Activated CD8-positive, alpha-beta T cell treated with anti-CD3 and anti-CD28 coated beads for 36 hours (primary cell): ENCODE measurements around the gene CCL4. TPM values are rescaled to one million over a fixed set of nuclear protein-coding genes. Genes with fewer than 3 reads are reported as not detected.
A peak's percentile ranks its signal among the peaks of the same experiment; 100 is the strongest.
"Not testable (repeated sequence)": the region's sequence is repeated elsewhere in the genome, so short reads cannot be mapped to it uniquely, and the experiment has no call there.

Experiments used
- ATAC-seq: fragments of 200-7000 bp; cut with Tn5 transposase; one replicate; pipeline ENCODE4 v1.10.0; 2021; ENCODE audit warnings: mild to moderate bottlenecking, moderate library complexity
- CTCF ChIA-PET: fragments of 350-600 bp; sonication (Branson Sonifier 250); formaldehyde crosslinking; loops from one replicate; lab custom pipeline; 2021; ENCODE audit warnings: antibody characterized with exemption; lab: Charles Lee
- POLR2A ChIA-PET: fragments of 350-600 bp; sonication (Branson Sonifier 250); formaldehyde crosslinking; loops from one replicate; lab custom pipeline; 2021; ENCODE audit warnings: antibody characterized with exemption; lab: Charles Lee
- DNase-seq: peaks from one replicate; pipeline ENCODE4 v3.0.0-alpha.2; 2020
- H3K27ac Mint-ChIP-seq: one replicate; pipeline ENCODE4 v1.8.0; 2021; ENCODE audit warnings: mild to moderate bottlenecking, mixed read lengths
- H3K27me3 Mint-ChIP-seq: one replicate; pipeline ENCODE4 v1.8.0; 2021; ENCODE audit warnings: mixed read lengths
- H3K36me3 Mint-ChIP-seq: one replicate; pipeline ENCODE4 v1.8.0; 2021; ENCODE audit warnings: low read depth, mixed read lengths
- H3K4me1 Mint-ChIP-seq: one replicate; pipeline ENCODE4 v1.8.0; 2021; ENCODE audit warnings: low read depth, mixed read lengths
- H3K4me3 Mint-ChIP-seq: one replicate; pipeline ENCODE4 v1.8.0; 2021; ENCODE audit warnings: mild to moderate bottlenecking, moderate library complexity, mixed read lengths
- H3K9me3 Mint-ChIP-seq: one replicate; pipeline ENCODE4 v1.8.0; 2021; ENCODE audit warnings: mixed read lengths
- intact Hi-C: fragments of 100-400 bp; cut with micrococcal nuclease; formaldehyde crosslinking; loops from one replicate; pipeline ENCODE4 v1.10.0; 2022
- total RNA-seq, 2 experiments: library from RNA; stranded (reverse); gene quantifications; one replicate each; pipeline ENCODE4 v1.2.3, GENCODE V29; 2021
- TF ChIP-seq, protein P1 (sequence below): fragments of 200-600 bp; IDR thresholded peaks from one replicate; pipeline ENCODE4 v1.8.0; 2022; ENCODE audit warnings: antibody characterized with exemption, mild to moderate bottlenecking

Gene CCL4
- total RNA-seq, 2 experiments from 2014 or later: 287 to 290 TPM

DNA sequence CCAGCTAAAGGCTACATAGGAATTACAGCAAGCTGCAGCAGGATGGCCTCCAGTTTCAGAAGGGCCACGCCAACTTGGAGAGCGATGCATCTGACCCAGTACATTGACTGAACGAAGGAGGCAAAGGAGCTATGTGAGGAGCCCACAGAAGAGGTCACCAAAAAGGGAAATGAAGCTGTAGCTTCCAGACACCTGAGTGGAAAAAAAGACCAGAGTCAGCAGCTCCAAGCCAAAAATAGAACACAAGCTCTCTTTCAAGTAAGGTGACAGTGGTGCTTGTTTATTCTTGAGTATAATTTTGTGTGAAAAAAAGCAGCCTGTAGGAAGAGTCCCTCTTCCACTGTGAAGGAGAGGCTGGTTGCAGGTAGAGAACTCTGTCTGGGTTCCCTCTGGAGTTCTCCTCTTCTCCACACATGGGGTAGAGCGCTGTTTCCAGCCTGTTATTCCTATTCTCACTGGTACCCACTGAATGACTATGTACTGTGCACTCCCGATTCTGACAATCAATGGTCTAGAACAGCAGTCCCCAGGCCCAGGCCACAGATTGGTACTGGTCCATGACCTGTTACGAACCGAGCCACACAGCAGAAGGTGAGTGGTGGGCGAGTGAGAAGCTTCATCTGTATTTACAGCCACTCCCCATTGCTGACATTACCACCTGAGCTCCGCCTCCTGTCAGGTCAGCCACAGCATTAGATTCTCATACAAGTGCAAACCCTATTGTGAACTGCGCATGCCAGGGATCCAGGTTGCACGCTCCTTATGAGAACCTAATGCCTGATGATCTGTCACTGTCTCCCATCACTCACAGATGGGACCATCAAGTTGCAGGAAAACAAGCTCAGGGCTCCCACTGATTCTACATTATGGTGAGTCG, 15.1 kb downstream of the CCL4 start:
- POLR2A ChIA-PET: interaction anchor here (0.6 to 2.2 kb wide), 8 partner anchors 9 to 32 kb away, joined by 3 to 7 read pairs (median 4); partner anchors contain the start of genes CCL3 and CCL4
- intact Hi-C loops: no loop called here
- DNase-seq: peak; percentile 18

DNA sequence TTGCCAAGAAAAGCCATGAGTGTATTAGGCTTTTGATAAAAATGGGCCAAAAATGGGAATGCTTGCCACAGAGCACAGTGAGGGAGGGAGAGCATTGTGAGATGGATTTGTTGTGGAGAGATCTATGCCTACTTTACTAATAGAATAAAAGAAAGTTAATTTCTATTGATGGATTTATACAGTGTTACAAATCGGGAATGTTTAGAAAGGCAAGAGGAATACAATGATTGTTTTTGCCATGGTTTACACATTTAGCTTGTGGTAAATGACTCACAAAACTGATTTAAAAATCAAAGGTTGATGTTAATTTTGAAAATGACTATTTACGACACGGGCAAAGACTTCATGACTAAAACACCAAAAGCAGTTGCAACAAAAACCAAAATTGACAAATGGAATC, 16.6 kb downstream of the CCL4 start:
- Mint-ChIP-seq H3K36me3 (no peaks in the 10 kb centered on the region), H3K4me1 (peaks cover 37% of the 10 kb centered on the region), H3K4me3 (no peak overlapping the region), H3K27me3 (no peaks in the 10 kb centered on the region), H3K27ac (no peak overlapping the region), H3K9me3 (peaks cover 6% of the 10 kb centered on the region)
- TF ChIP-seq, protein P1, sequence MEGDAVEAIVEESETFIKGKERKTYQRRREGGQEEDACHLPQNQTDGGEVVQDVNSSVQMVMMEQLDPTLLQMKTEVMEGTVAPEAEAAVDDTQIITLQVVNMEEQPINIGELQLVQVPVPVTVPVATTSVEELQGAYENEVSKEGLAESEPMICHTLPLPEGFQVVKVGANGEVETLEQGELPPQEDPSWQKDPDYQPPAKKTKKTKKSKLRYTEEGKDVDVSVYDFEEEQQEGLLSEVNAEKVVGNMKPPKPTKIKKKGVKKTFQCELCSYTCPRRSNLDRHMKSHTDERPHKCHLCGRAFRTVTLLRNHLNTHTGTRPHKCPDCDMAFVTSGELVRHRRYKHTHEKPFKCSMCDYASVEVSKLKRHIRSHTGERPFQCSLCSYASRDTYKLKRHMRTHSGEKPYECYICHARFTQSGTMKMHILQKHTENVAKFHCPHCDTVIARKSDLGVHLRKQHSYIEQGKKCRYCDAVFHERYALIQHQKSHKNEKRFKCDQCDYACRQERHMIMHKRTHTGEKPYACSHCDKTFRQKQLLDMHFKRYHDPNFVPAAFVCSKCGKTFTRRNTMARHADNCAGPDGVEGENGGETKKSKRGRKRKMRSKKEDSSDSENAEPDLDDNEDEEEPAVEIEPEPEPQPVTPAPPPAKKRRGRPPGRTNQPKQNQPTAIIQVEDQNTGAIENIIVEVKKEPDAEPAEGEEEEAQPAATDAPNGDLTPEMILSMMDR: no peak
- ATAC-seq (no peak), DNase-seq (no peak)
- CTCF ChIA-PET: interaction anchor here (4.6 kb wide), 1 partner anchor 29 kb away, joined by 19 read pairs; no protein-coding TSS in a partner anchor
- POLR2A ChIA-PET: interaction anchor here (2.0 to 2.2 kb wide), 2 partner anchors 14 to 31 kb away, joined by 5 to 7 read pairs; no protein-coding TSS in a partner anchor
- intact Hi-C loops: no loop called here

More for the DNA sequence above, 15.1 kb downstream of the CCL4 start:
- peaks cover 5% of the 10 kb centered on the region for H3K9me3 Mint-ChIP-seq
- no peak for ATAC-seq
- peak overlapping the region; percentile 89 for H3K27ac Mint-ChIP-seq
- no peaks in the 10 kb centered on the region for H3K36me3 Mint-ChIP-seq
- CTCF ChIA-PET: interaction anchor here (0.9 to 4.6 kb wide), 6 partner anchors 13 to 149 kb away, joined by 3 to 32 read pairs (median 6); no protein-coding TSS in a partner anchor
- H3K4me1 Mint-ChIP-seq: peaks cover 37% of the 10 kb centered on the region
- no peaks in the 10 kb centered on the region for H3K27me3 Mint-ChIP-seq
- TF ChIP-seq, protein P1: no peak
- H3K4me3 Mint-ChIP-seq: peak overlapping the region; percentile 31

DNA sequence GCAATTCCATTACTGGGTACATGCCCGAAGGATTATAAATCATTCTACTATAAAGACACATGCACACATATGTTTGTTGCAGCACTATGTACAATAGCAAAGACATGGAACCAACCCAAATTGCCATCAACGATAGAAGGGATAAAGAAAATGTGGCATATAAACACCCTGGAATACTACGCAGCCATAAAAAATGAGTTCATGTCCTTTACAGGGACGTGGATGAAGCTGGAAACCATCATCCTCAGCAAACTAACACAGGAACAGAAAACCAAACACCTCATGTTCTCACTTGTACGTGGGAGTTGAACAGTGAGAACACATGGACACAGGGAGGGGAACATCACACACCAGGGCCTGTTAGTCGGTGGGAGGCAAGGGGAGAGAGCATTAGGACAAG, 17.5 kb downstream of the CCL4 start:
- H3K27me3 Mint-ChIP-seq, H3K36me3 Mint-ChIP-seq, ATAC-seq, POLR2A ChIA-PET, H3K4me3 Mint-ChIP-seq, CTCF ChIA-PET, intact Hi-C loops, H3K27ac Mint-ChIP-seq, DNase-seq: not testable (repeated sequence)
- H3K9me3 Mint-ChIP-seq: peaks cover 14% of the 10 kb centered on the region
- peaks cover 38% of the 10 kb centered on the region for H3K4me1 Mint-ChIP-seq

DNA sequence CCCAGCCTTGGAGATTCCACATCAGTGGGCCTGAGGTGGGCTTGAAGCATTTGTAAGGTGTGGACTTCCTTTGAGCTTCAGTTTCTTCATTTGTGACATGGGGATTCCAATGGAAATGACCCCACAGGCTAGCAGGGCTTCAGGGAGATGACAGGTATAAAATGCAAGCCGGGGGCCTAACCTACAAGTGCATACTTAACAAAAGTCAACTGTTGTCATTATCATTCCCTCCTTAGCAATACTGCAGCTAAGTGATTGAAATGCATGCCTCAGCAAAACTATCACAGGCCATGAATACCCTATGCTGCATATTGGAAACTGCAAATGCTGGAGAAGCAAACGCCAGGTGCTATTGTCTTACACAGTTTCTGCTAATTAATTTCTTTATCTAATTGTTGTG, 19.8 kb downstream of the CCL4 start:
- H3K9me3 Mint-ChIP-seq: peaks cover 16% of the 10 kb centered on the region
- intact Hi-C loops: no loop called here
- peaks cover 33% of the 10 kb centered on the region for H3K4me1 Mint-ChIP-seq
- no peak overlapping the region for H3K4me3 Mint-ChIP-seq
- no peak for DNase-seq
- ChIA-PET POLR2A (no interaction called here), CTCF (interaction anchor here (0.7 kb wide), 1 partner anchor 148 kb away, joined by 3 read pairs; no protein-coding TSS in a partner anchor)
- ATAC-seq: no peak
- peaks cover 8% of the 10 kb centered on the region for H3K36me3 Mint-ChIP-seq
- H3K27ac Mint-ChIP-seq: no peak overlapping the region
- H3K27me3 Mint-ChIP-seq: no peaks in the 10 kb centered on the region
- TF ChIP-seq, protein P1: no peak

DNA sequence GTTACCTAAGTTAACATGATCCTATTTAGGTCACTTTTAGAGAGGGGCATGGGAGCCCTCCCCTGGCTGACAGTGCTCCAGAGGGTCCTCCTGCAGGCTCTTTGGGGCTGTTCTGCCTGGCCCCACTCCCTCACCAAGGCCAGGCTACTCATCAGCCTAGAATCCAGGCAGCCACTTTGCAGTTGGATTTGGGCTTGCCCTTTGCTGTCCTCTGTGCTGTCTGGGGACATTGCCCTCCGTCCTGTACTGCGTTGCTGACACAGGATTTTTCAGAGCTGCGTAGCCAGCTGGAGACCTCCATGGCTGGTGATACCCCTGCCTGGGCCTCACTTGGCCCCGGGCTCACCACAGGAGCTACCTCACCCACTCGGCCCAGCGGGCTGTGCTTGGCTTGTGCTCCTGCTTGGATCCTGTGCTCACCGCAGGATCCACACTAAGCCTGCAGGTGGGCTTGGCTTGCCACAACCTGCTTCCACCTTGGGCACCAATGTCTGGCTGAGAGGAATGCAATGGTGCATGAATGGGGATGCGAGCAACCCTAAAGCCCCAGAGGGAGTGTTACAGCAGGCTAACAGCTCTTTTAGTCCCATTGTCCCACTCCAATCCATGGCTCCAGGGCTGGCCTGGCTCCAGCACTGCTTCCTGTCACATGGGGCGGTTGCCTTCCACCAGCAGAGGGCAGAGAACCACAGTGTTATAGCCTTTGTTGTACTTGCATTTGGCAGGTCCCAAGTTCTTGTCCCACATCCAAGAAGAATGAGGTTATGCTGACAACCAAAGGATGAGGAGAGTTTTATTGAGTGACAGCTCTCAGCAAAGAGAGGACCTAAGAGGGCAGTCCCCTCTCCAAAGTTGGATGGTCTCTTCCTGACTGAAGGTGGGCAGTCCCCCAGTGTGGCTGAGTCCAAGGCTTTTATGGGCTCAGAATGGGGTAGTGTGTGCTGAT, 21.5 kb downstream of the CCL4 start:
- ATAC-seq: no peak
- Mint-ChIP-seq H3K4me3 (no peak overlapping the region), H3K27me3 (peaks cover 2% of the 10 kb centered on the region), H3K36me3 (peaks cover 8% of the 10 kb centered on the region), H3K9me3 (peaks cover 16% of the 10 kb centered on the region), H3K27ac (no peak overlapping the region), H3K4me1 (peaks cover 26% of the 10 kb centered on the region)
- TF ChIP-seq, protein P1: no peak
- ChIA-PET POLR2A (interaction anchor here (1.0 kb wide), 1 partner anchor 9 kb away, joined by 3 read pairs; no protein-coding TSS in a partner anchor), CTCF (interaction anchor here (3.8 kb wide), 1 partner anchor 24 kb away, joined by 19 read pairs; no protein-coding TSS in a partner anchor)
- DNase-seq: no peak
- intact Hi-C loops: no loop called here
